ENCODE results near the gene RNF141.
A peak's percentile ranks its signal among the peaks of the same experiment; 100 is the strongest.

The RNF141 gene

DNA sequence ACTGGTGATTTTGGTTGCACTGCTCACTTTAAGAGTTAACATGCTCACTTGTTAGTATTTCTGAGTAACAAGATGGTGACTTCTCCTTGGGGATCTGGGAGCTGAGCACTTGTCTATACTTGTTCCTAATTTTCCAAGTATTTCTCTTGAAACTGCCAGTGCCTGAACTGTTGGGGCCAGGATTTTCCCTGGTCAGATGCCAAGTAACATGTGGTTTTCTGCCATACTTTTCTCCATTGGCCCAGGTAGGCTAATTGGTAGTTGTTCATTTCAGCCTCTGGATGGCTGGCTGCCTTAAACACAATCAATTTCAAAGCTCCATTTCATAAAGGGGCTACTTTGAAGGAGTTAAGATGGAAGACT, 35.0 kb downstream of the RNF141 start:
- Histone ChIP-seq H3K9ac (ENCODE audit: low read depth, low read length, poor library complexity) (no peak overlapping the region), H2BK15ac (ENCODE audit: low read length) (no peak overlapping the region), H3K27me3 (ENCODE audit: control insufficient read depth in 3 of 3, insufficient read depth in 3 of 3, low read depth in 1 of 3, low read length in 3 of 3) (no peaks in the 10 kb centered on the region), H3K4ac (ENCODE audit: low read length) (no peak overlapping the region), H3K4me2 (ENCODE audit: insufficient read depth, low read length, poor library complexity, severe bottlenecking) (no peak overlapping the region), H3K23ac (ENCODE audit: low read depth, low read length, poor library complexity) (no peak overlapping the region), H3K4me3 (ENCODE audit: low read length in 2 of 2) (no peak overlapping the region), H2BK5ac (ENCODE audit: low read length) (no peak overlapping the region), H3K36me3 (replicated peaks in 1 of 2; ENCODE audit: control insufficient read depth in 2 of 2, insufficient read depth in 2 of 2, low read length in 2 of 2) (no peaks in the 10 kb centered on the region), H2AK5ac (ENCODE audit: low read depth, low read length) (no peak overlapping the region), H3K4me1 (ENCODE audit: control insufficient read depth in 2 of 2, insufficient read depth in 1 of 2, low read depth in 1 of 2, low read length in 2 of 2) (peaks cover 5 to 11% of the 10 kb centered on the region in 2 donors), H3K18ac (ENCODE audit: low read length) (no peak overlapping the region), H2BK12ac (ENCODE audit: low read length) (no peak overlapping the region), H2BK120ac (ENCODE audit: low read depth, low read length) (no peak overlapping the region), H3K27ac (replicated peaks; ENCODE audit: low read length) (no peak overlapping the region), H3K14ac (ENCODE audit: low read length) (no peak overlapping the region), H2AFZ (ENCODE audit: low read length) (no peak overlapping the region), H4K91ac (ENCODE audit: low read depth, low read length, poor library complexity) (no peak overlapping the region), H3K9me3 (replicated peaks in 1 of 2; ENCODE audit: control insufficient read depth in 2 of 2, insufficient read depth in 1 of 2, low read depth in 1 of 2, low read length in 2 of 2) (no peaks in the 10 kb centered on the region), H3K79me1 (ENCODE audit: low read depth, low read length) (no peaks in the 10 kb centered on the region), H4K8ac (ENCODE audit: low read depth, low read length) (no peak overlapping the region)
- no peak for DNase-seq (ENCODE audit: low spot score)

DNA sequence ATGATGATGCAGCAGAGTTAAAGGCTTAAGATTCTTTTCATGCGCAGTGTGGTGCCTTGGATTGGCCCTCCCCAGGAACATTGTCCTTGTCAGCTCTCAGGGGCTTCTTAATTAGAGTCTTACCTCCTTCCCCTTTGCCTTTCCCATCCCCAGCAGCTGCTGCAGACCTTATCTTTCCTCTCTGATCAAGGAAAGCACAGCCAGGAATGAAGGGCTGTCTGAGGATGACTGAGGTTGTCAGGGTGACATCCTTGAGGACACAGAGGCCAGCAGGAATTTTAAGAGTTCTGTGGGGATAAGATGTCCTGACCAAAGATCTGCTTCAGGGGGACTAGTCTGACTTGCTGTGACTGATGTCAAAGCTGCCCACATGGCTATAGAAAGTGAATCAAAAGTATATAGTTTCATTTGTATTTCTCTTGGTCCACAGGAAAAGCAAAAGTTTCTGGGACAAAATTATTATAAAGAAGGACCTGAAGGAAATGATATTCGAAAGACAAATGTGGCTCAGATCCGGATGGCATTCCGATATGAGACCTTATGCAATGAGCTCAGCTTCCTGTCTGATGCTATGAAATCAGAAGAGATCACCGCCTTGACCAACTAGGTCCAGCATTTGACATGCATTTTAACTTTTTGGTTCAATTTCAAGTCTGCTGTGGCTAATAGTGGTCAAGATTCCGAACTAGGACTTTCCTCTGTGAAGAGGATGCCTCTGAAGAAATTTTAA, 35.5 kb downstream of the RNF141 start:
- H3K36me3 ChIP-seq (replicated peaks in 1 of 2; ENCODE audit: control insufficient read depth in 2 of 2, insufficient read depth in 2 of 2, low read length in 2 of 2), result no peaks in the 10 kb centered on the region

DNA sequence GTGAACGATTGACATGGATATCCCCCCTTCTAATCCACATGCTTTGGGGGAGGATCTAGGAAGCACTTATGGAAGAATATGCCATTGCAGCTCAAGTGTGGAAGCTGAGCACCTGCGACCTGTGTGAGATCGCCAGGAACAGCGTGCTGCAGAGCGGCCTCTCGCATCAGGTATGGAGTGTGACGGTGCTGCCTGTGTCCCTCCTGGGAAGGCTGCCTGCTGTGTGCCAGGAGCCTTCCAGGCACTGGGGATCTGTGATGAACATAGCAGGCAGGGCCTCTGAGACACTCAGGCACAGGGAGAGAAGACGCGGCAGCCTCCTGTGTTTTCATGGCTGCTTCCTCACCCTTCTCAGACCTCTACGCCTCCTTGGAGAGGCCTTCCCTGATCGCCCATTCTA, 36.5 kb downstream of the RNF141 start:
- no peak for DNase-seq (ENCODE audit: low spot score)
- no peak overlapping the region for H2AFZ ChIP-seq (ENCODE audit: low read length)

More for the DNA sequence above, 35.5 kb downstream of the RNF141 start:
- Histone ChIP-seq H3K9ac (ENCODE audit: low read depth, low read length, poor library complexity) (no peak overlapping the region), H3K14ac (ENCODE audit: low read length) (no peak overlapping the region), H2BK12ac (ENCODE audit: low read length) (no peak overlapping the region), H2BK5ac (ENCODE audit: low read length) (no peak overlapping the region), H3K27ac (replicated peaks; ENCODE audit: low read length) (no peak overlapping the region), H3K4me3 (ENCODE audit: low read length in 2 of 2) (no peak overlapping the region), H2BK120ac (ENCODE audit: low read depth, low read length) (no peak overlapping the region), H4K8ac (ENCODE audit: low read depth, low read length) (no peak overlapping the region), H3K4ac (ENCODE audit: low read length) (no peak overlapping the region), H2AK5ac (ENCODE audit: low read depth, low read length) (no peak overlapping the region), H3K4me2 (ENCODE audit: insufficient read depth, low read length, poor library complexity, severe bottlenecking) (no peak overlapping the region), H3K27me3 (ENCODE audit: control insufficient read depth in 3 of 3, insufficient read depth in 3 of 3, low read depth in 1 of 3, low read length in 3 of 3) (no peaks in the 10 kb centered on the region), H3K23ac (ENCODE audit: low read depth, low read length, poor library complexity) (no peak overlapping the region), H3K79me1 (ENCODE audit: low read depth, low read length) (no peaks in the 10 kb centered on the region), H3K4me1 (ENCODE audit: control insufficient read depth in 2 of 2, insufficient read depth in 1 of 2, low read depth in 1 of 2, low read length in 2 of 2) (peaks cover 7 to 8% of the 10 kb centered on the region in 2 donors), H3K9me3 (replicated peaks in 1 of 2; ENCODE audit: control insufficient read depth in 2 of 2, insufficient read depth in 1 of 2, low read depth in 1 of 2, low read length in 2 of 2) (no peaks in the 10 kb centered on the region), H2AFZ (ENCODE audit: low read length) (no peak overlapping the region), H4K91ac (ENCODE audit: low read depth, low read length, poor library complexity) (no peak overlapping the region), H3K18ac (ENCODE audit: low read length) (no peak overlapping the region), H2BK15ac (ENCODE audit: low read length) (no peak overlapping the region)
- no CpG with 5 or more reads among the region's 6 CpGs for WGBS, 2 donors (ENCODE audit: extremely low coverage in 2 of 2, insufficient read length in 2 of 2, insufficient replicate concordance in 1 of 2)
- no peak for DNase-seq (ENCODE audit: low spot score)

DNA sequence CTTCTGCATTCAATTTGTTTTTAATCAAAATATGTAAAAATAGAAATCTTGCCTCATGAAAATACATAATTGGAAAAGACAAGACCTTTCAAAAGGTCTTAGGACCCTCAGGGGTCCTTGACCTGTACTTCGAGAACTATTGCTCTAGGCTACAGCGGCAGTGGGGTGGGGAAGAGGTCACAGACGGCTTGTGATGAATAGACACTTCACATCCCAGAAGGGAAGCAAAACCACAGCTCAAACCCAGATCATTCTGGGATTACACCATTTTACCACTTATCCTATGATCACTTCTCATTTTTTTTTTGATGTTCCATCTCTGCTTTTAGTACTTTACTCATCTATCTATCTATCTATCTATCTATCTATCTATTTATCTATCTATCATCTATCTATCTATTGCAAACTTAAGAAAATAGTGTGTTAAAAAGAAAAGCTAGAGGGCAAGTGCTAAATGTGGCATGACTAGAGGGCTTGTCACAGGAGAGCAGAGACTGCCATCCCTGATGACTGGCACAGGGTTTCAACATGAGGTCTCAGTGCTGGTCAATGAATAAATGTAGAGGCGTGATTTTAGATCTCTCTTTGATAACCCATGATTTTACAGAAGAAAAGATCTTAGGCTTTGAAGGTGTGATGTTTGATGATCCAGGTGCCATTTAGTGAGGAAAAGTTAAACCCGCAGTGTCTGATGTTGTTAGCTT, 37.1 kb downstream of the RNF141 start:
- no peak overlapping the region for H3K14ac ChIP-seq (ENCODE audit: low read length)
- no peak overlapping the region for H4K8ac ChIP-seq (ENCODE audit: low read depth, low read length)
- H4K91ac ChIP-seq (ENCODE audit: low read depth, low read length, poor library complexity), result no peak overlapping the region
- H3K36me3 ChIP-seq (replicated peaks in 1 of 2; ENCODE audit: control insufficient read depth in 2 of 2, insufficient read depth in 2 of 2, low read length in 2 of 2), result peaks cover 0 to 2% of the 10 kb centered on the region in 2 donors
- H2AFZ ChIP-seq (ENCODE audit: low read length), result no peak overlapping the region
- H2BK12ac ChIP-seq (ENCODE audit: low read length), result no peak overlapping the region
- H3K79me1 ChIP-seq (ENCODE audit: low read depth, low read length), result no peaks in the 10 kb centered on the region
- H2BK15ac ChIP-seq (ENCODE audit: low read length), result no peak overlapping the region
- no peak for DNase-seq (ENCODE audit: low spot score)
- H3K18ac ChIP-seq (ENCODE audit: low read length), result no peak overlapping the region
- no peak overlapping the region for H2BK120ac ChIP-seq (ENCODE audit: low read depth, low read length)
- no peak overlapping the region for H3K27ac ChIP-seq (replicated peaks; ENCODE audit: low read length)
- no peak overlapping the region for H3K9ac ChIP-seq (ENCODE audit: low read depth, low read length, poor library complexity)
- no peak overlapping the region for H3K4me2 ChIP-seq (ENCODE audit: insufficient read depth, low read length, poor library complexity, severe bottlenecking)
- H3K4me1 ChIP-seq (ENCODE audit: control insufficient read depth in 2 of 2, insufficient read depth in 1 of 2, low read depth in 1 of 2, low read length in 2 of 2), result peaks cover 8% of the 10 kb centered on the region in 2 donors
- no peaks in the 10 kb centered on the region for H3K9me3 ChIP-seq (replicated peaks in 1 of 2; ENCODE audit: control insufficient read depth in 2 of 2, insufficient read depth in 1 of 2, low read depth in 1 of 2, low read length in 2 of 2)
- H3K4ac ChIP-seq (ENCODE audit: low read length), result no peak overlapping the region
- no peak overlapping the region for H3K23ac ChIP-seq (ENCODE audit: low read depth, low read length, poor library complexity)
- no peak overlapping the region for H2AK5ac ChIP-seq (ENCODE audit: low read depth, low read length)
- no peak overlapping the region for H3K4me3 ChIP-seq (ENCODE audit: low read length in 2 of 2)
- no peak overlapping the region for H2BK5ac ChIP-seq (ENCODE audit: low read length)
- no peaks in the 10 kb centered on the region for H3K27me3 ChIP-seq (ENCODE audit: control insufficient read depth in 3 of 3, insufficient read depth in 3 of 3, low read depth in 1 of 3, low read length in 3 of 3)
- WGBS, 2 donors (ENCODE audit: extremely low coverage in 2 of 2, insufficient read length in 2 of 2, insufficient replicate concordance in 1 of 2), result no CpG with 5 or more reads among the region's 5 CpGs

More for the DNA sequence above, 36.5 kb downstream of the RNF141 start:
- H3K9ac ChIP-seq (ENCODE audit: low read depth, low read length, poor library complexity), result no peak overlapping the region
- no peaks in the 10 kb centered on the region for H3K27me3 ChIP-seq (ENCODE audit: control insufficient read depth in 3 of 3, insufficient read depth in 3 of 3, low read depth in 1 of 3, low read length in 3 of 3)
- no peak overlapping the region for H3K4ac ChIP-seq (ENCODE audit: low read length)
- no peak overlapping the region for H2BK12ac ChIP-seq (ENCODE audit: low read length)
- no CpG with 5 or more reads among the region's 11 CpGs for WGBS, 2 donors (ENCODE audit: extremely low coverage in 2 of 2, insufficient read length in 2 of 2, insufficient replicate concordance in 1 of 2)
- no peak overlapping the region for H3K4me2 ChIP-seq (ENCODE audit: insufficient read depth, low read length, poor library complexity, severe bottlenecking)
- no peak overlapping the region for H3K14ac ChIP-seq (ENCODE audit: low read length)
- H3K18ac ChIP-seq (ENCODE audit: low read length), result peak overlapping the region; percentile 50
- H2BK15ac ChIP-seq (ENCODE audit: low read length), result no peak overlapping the region
- H4K8ac ChIP-seq (ENCODE audit: low read depth, low read length), result no peak overlapping the region
- H3K23ac ChIP-seq (ENCODE audit: low read depth, low read length, poor library complexity), result no peak overlapping the region
- no peak overlapping the region for H2BK120ac ChIP-seq (ENCODE audit: low read depth, low read length)
- no peak overlapping the region for H3K27ac ChIP-seq (replicated peaks; ENCODE audit: low read length)
- H4K91ac ChIP-seq (ENCODE audit: low read depth, low read length, poor library complexity), result no peak overlapping the region
- peaks cover 0 to 2% of the 10 kb centered on the region in 2 donors for H3K36me3 ChIP-seq (replicated peaks in 1 of 2; ENCODE audit: control insufficient read depth in 2 of 2, insufficient read depth in 2 of 2, low read length in 2 of 2)
- H2AK5ac ChIP-seq (ENCODE audit: low read depth, low read length), result no peak overlapping the region
- peaks cover 8% of the 10 kb centered on the region in 2 donors for H3K4me1 ChIP-seq (ENCODE audit: control insufficient read depth in 2 of 2, insufficient read depth in 1 of 2, low read depth in 1 of 2, low read length in 2 of 2)
- H3K79me1 ChIP-seq (ENCODE audit: low read depth, low read length), result no peaks in the 10 kb centered on the region
- H2BK5ac ChIP-seq (ENCODE audit: low read length), result no peak overlapping the region
- H3K9me3 ChIP-seq (replicated peaks in 1 of 2; ENCODE audit: control insufficient read depth in 2 of 2, insufficient read depth in 1 of 2, low read depth in 1 of 2, low read length in 2 of 2), result no peaks in the 10 kb centered on the region
- H3K4me3 ChIP-seq (ENCODE audit: low read length in 2 of 2), result no peak overlapping the region

All from neuronal stem cell (in vitro differentiated cells).